DOHH2 (cell line): ENCODE measurements around the gene ARMC9.

Source experiments
- H3F3A ChIP-seq: fragments of 200-600 bp; sonication (generic), shearing (Covaris generic); 2 replicates; pipeline ENCODE4 v1.6.0; 2016; ENCODE audit warnings: antibody characterized with exemption, mild to moderate bottlenecking; ENCODE audit not compliant: control insufficient read depth, insufficient read depth
- H3K27ac ChIP-seq: fragments of 200-600 bp; sonication (generic); 2 replicates; pipeline ENCODE4 v1.5.1; 2014; ENCODE audit warnings: low read depth, mild to moderate bottlenecking, low read length, moderate library complexity
- H3K27me3 ChIP-seq: fragments of 200-600 bp; sonication (generic); 2 replicates; pipeline ENCODE4 v1.6.1; 2014; ENCODE audit warnings: mild to moderate bottlenecking, low read length, mixed read lengths; ENCODE audit not compliant: control insufficient read depth
- H3K36me3 ChIP-seq: fragments of 200-600 bp; sonication (generic); 2 replicates; pipeline ENCODE4 v1.6.1; 2014; ENCODE audit warnings: mild to moderate bottlenecking, low read length, moderate library complexity, mixed read lengths; ENCODE audit not compliant: control insufficient read depth
- H3K4me1 ChIP-seq: fragments of 200-600 bp; sonication (generic); 2 replicates; pipeline ENCODE4 v1.6.1; 2014; ENCODE audit warnings: mild to moderate bottlenecking, low read length, mixed read lengths; ENCODE audit not compliant: control insufficient read depth
- H3K4me2 ChIP-seq: fragments of 200-600 bp; sonication (generic); 2 replicates; pipeline ENCODE4 v1.6.0; 2014; ENCODE audit warnings: mild to moderate bottlenecking, low read length, moderate library complexity
- H3K4me3 ChIP-seq: fragments of 200-600 bp; sonication (generic); 2 replicates; pipeline ENCODE4 v1.5.1; 2014; ENCODE audit warnings: mild to moderate bottlenecking, low read length, mixed read lengths
- H3K79me2 ChIP-seq: fragments of 200-600 bp; sonication (generic); 2 replicates; pipeline ENCODE4 v1.6.1; 2014; ENCODE audit warnings: mild to moderate bottlenecking, low read length, mixed read lengths; ENCODE audit not compliant: control insufficient read depth
- H3K9me2 ChIP-seq: fragments of 200-600 bp; sonication (generic); replicated peaks from 2 replicates; pipeline ENCODE4 v1.6.1; 2014; ENCODE audit warnings: mild to moderate bottlenecking, low read length, mixed read lengths; ENCODE audit not compliant: control insufficient read depth
- H3K9me3 ChIP-seq: fragments of 200-600 bp; sonication (generic); 2 replicates; pipeline ENCODE4 v1.6.1; 2014; ENCODE audit warnings: antibody characterized with exemption, low read length, mixed read lengths; ENCODE audit not compliant: control insufficient read depth, insufficient read depth
- H4K20me1 ChIP-seq: fragments of 200-600 bp; sonication (generic); 2 replicates; pipeline ENCODE4 v1.6.0; 2014; ENCODE audit warnings: low read depth, mild to moderate bottlenecking, antibody characterized with exemption, low read length, moderate library complexity; ENCODE audit not compliant: control insufficient read depth, insufficient read depth
- CTCF ChIP-seq: fragments of 200-600 bp; sonication (generic); IDR thresholded peaks from one replicate; pipeline ENCODE4 v1.5.1; 2014; ENCODE audit warnings: antibody characterized with exemption, mild to moderate bottlenecking, low read depth, low read length; ENCODE audit not compliant: poor library complexity, severe bottlenecking
- EZH2phosphoT487 ChIP-seq: fragments of 200-600 bp; sonication (generic); IDR thresholded peaks from 2 replicates; pipeline ENCODE4 v1.6.1; 2017; ENCODE audit warnings: borderline replicate concordance, mild to moderate bottlenecking, antibody characterized with exemption, low read length, moderate library complexity, mixed read lengths

ARMC9 gene

GRCh38 chr2:231380307-231380706 is 181.9 kb downstream of the ARMC9 start:
- Histone ChIP-seq H3F3A (no peaks in the 10 kb centered on the region), H3K27ac (no peak overlapping the region), H3K9me2 (no peaks in the 10 kb centered on the region), H3K4me1 (no peaks in the 10 kb centered on the region), H4K20me1 (no peaks in the 10 kb centered on the region), H3K4me2 (no peak overlapping the region), H3K4me3 (no peak overlapping the region), H3K36me3 (no peaks in the 10 kb centered on the region), H3K27me3 (no peaks in the 10 kb centered on the region), H3K79me2 (no peaks in the 10 kb centered on the region), H3K9me3 (no peaks in the 10 kb centered on the region)
- no peak for TF ChIP-seq EZH2phosphoT487

- H3K4me2 ChIP-seq: no peak overlapping the region
- no peak overlapping the region for H3K27ac ChIP-seq
- H3K9me3 ChIP-seq: no peaks in the 10 kb centered on the region
- no peaks in the 10 kb centered on the region for H3F3A ChIP-seq
- no peaks in the 10 kb centered on the region for H3K9me2 ChIP-seq
- no peaks in the 10 kb centered on the region for H3K36me3 ChIP-seq
- no peaks in the 10 kb centered on the region for H3K79me2 ChIP-seq
- TF ChIP-seq EZH2phosphoT487 (no peak), CTCF (no peak)
- no peaks in the 10 kb centered on the region for H3K27me3 ChIP-seq
- H3K4me1 ChIP-seq: no peaks in the 10 kb centered on the region
- H3K4me3 ChIP-seq: no peak overlapping the region
- no peaks in the 10 kb centered on the region for H4K20me1 ChIP-seq
Measured at GRCh38 chr2:231380991-231381847, 182.8 kb downstream of the ARMC9 start.

- H3F3A ChIP-seq: no peaks in the 10 kb centered on the region
- H3K9me2 ChIP-seq: no peaks in the 10 kb centered on the region
- H3K4me3 ChIP-seq: no peak overlapping the region
- H3K4me2 ChIP-seq: no peak overlapping the region
- no peaks in the 10 kb centered on the region for H3K79me2 ChIP-seq
- no peaks in the 10 kb centered on the region for H3K9me3 ChIP-seq
- no peak overlapping the region for H3K27ac ChIP-seq
- no peaks in the 10 kb centered on the region for H3K27me3 ChIP-seq
- no peaks in the 10 kb centered on the region for H3K36me3 ChIP-seq
- no peaks in the 10 kb centered on the region for H3K4me1 ChIP-seq
- TF ChIP-seq EZH2phosphoT487: no peak
- TF ChIP-seq CTCF: no peak
- H4K20me1 ChIP-seq: no peaks in the 10 kb centered on the region
Measured at GRCh38 chr2:231382116-231382515, 183.7 kb downstream of the ARMC9 start.

GRCh38 chr2:231383416-231384108 is 185.1 kb downstream of the ARMC9 start:
- H3K9me3 ChIP-seq: no peaks in the 10 kb centered on the region

More at GRCh38 chr2:231383416-231384108, 185.1 kb downstream of the ARMC9 start:
- Histone ChIP-seq H3F3A (no peaks in the 10 kb centered on the region), H3K27ac (no peak overlapping the region), H3K79me2 (no peaks in the 10 kb centered on the region), H3K4me1 (no peaks in the 10 kb centered on the region), H3K4me2 (no peak overlapping the region), H3K4me3 (no peak overlapping the region), H3K27me3 (no peaks in the 10 kb centered on the region), H3K9me2 (no peaks in the 10 kb centered on the region), H4K20me1 (no peaks in the 10 kb centered on the region), H3K36me3 (no peaks in the 10 kb centered on the region)
- TF ChIP-seq CTCF (no peak), EZH2phosphoT487 (no peak)
